Upper lobe of left lung (tissue), 4 donors: Measurements from ENCODE around the gene SFT2D2.

Experiments
- POLR2A ChIP-seq, 4 donors: fragments of 450-650 bp; IDR thresholded peaks; one replicate each; pipeline ENCODE4 v1.5.1; 2016 to 2017; ENCODE audit warnings: antibody characterized with exemption in 4 of 4, mild to moderate bottlenecking in 2 of 4
- TF ChIP-seq, protein P1 (sequence below), 6 experiments: fragments of 450-650 bp in 4 of 6; fragments of 200-600 bp in 2 of 6; sonication (generic) in 2 of 6; IDR thresholded peaks; one replicate each; pipeline ENCODE4 v1.5.1; 2016 to 2019; ENCODE audit warnings: antibody characterized with exemption in 6 of 6

DNA sequence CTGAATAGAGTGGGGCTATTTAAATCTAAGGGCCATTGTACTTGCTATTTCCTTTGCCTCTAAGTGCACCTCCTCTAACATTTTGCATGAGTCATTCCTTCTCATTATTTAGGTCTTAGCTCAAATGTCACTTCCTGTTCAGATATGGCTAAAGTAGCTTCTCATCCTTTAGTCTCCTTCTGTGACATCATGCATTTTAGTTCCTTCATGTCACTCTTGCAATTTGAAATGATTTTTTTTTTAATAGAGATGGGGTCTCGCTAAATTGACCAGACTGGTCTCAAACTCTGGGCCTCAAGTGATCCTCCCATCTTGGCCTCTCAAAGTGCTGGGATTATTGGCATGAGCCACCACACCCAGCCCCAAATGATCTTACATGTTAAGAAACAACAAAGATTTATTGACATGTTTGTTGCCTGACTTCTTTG lies 61.4 kb downstream of the SFT2D2 start:
- TF ChIP-seq, protein P1, sequence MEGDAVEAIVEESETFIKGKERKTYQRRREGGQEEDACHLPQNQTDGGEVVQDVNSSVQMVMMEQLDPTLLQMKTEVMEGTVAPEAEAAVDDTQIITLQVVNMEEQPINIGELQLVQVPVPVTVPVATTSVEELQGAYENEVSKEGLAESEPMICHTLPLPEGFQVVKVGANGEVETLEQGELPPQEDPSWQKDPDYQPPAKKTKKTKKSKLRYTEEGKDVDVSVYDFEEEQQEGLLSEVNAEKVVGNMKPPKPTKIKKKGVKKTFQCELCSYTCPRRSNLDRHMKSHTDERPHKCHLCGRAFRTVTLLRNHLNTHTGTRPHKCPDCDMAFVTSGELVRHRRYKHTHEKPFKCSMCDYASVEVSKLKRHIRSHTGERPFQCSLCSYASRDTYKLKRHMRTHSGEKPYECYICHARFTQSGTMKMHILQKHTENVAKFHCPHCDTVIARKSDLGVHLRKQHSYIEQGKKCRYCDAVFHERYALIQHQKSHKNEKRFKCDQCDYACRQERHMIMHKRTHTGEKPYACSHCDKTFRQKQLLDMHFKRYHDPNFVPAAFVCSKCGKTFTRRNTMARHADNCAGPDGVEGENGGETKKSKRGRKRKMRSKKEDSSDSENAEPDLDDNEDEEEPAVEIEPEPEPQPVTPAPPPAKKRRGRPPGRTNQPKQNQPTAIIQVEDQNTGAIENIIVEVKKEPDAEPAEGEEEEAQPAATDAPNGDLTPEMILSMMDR (IDR thresholded peaks at IDR 0.05): no peak
- TF ChIP-seq POLR2A (IDR thresholded peaks at IDR 0.05): no peak
